Stimulated activated CD8-positive, alpha-beta memory T cell treated with anti-CD3 and anti-CD28 coated beads, Interleukin-7, amount 100 ng/mL, for 4 hours (primary cell): Measurements from ENCODE around the gene SGCD.

ENCODE experiments used
- DNase-seq, 2 donors: peaks; one replicate each; pipeline ENCODE4 v3.0.0-alpha.2; 2020; ENCODE audit warnings: low read depth in 2 of 2

Gene SGCD

DNA sequence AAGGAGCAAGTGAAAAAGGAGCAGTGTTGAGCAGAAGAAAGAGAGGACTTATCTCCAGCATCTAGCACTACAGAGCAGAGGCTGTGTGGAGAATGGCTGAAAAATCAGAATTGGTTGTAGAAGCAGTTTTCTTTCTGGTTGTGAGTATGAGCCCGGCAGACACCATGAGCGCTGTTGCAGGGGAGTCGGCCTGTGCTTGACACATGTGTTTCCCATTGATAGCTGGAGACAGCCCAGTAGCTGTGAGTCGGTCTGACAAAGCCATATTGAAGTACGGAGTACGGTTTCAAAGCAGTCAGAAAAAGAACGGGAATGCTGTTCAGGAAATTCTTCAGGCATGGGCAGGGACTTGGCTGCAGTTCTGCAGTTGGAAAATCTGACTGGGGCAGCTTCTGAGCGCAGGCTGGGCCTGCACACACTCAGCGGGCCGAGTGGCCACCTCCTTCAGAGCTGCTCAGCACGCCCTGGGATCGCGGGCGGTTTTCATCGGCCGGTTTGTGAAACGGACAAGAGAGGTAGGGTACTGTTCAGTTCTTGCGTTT is at the start of gene SGCD:
Gene SGCD, plus strand, starts transcription at position 447 of the 542 bp plus-strand sequence.
- no peak for DNase-seq

DNA sequence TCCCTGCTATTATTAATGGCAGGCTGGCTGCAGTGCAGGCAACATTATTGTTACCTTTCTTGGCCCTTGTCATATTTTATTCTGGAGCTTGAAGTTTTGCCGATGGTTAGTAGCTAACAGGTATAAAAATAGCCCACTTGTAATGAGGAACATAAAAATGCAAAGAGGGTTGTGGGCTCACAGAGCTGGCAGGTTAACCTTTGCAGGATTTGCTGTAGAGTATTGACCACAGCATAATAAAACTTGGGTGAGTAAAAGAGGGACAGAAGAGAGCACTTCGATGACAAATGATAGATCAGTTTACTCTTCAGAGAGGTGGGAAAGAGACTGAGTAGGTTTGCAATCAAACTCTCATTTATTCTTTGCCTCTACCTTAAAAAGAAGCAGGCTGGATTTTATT is 49.7 kb upstream of the SGCD start:
- DNase-seq, result no peak

DNA sequence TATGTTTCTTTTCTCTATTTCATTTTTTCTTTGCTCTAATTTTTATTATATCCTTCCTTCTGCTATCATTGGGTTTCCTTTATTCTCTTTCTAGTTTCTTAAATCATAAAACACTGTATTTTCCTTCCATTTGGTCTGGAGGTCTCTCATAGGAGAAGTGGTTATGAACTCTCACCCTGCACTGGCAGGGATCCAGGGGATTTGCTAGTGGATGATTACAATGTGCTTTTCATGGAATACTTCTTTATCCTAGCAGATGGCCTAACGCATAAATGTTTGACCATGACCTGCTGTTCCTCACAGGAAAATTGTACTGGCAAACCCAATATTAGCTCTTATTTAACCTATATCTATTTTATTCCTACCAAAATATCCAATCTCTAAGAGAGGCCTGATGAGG is 31.5 kb upstream of the SGCD start:
- DNase-seq, result no peak

DNA sequence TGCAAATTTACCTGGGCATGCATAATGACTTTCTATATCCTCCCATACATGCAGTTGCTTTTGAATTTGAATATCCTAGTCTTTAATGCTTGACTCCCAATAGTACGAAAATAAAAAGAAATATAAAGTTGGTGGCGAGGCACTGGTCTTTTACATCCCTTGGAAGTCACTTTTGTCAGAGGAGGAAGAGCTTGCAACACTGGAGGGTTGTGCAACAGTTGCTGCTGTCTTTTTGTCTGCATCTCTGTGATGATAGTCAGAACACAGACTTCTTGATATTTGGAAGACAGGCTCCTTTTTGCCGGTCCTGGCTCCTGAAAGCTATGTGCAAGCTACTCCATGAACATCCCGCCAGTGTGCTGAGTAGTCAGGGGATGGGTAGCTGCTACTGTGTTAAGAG is 16.8 kb upstream of the SGCD start:
- DNase-seq, result no peak

DNA sequence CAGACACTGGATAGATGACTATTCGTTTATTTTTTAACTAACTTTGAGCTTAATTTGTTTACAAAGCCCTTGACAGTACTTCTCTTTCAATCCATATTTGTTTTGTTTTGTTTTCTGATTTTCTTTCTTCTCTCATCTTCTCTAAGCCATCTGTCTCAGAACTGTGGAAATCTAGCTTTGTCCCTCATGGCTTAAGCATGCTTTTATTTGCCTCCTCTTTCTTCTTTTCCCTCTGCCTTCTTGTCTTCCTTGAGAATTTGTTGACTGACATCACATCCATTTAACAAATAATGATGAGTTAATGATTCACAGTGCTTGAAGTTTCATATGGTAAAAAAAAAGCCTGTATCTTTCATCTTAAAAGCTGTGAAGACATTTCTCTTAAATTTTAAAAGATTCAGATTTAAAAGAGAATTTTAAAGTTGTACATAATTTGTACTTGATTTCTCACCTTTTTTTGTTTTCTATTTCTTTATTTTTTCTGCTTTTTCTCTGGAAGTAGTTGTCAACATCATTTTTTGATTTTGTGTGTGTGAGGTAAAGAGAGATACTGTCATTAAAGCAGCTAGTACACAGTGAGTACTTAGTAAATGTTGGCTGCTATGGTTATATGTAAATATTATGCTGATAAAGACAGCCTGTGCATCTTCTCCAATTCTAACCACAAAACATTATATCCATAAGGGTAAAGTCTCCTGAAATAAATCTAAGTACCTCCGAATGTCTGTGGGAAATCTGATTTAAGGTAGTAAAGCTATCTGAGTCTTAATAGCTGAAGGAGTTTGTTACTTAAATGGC is 13.9 kb upstream of the SGCD start:
- DNase-seq, result no peak

DNA sequence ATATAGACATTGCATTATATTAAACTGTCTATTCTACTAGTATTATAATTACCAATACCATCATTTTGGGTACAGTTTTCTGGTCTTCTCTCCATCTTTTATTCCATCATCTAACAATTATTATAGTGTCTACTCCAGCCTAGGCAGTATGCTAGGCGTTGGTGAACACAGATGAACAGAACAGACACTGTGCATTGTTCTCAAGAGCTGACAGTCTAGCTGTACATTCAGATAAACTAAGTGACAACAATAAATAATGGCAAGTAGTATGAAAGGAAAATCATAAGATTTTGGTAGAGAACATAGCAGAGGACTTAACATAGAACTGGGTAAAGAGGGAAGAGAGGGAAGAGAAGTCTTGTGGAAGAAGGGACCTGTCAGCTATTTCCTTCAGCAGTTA is 12.5 kb upstream of the SGCD start:
- DNase-seq, result no peak

DNA sequence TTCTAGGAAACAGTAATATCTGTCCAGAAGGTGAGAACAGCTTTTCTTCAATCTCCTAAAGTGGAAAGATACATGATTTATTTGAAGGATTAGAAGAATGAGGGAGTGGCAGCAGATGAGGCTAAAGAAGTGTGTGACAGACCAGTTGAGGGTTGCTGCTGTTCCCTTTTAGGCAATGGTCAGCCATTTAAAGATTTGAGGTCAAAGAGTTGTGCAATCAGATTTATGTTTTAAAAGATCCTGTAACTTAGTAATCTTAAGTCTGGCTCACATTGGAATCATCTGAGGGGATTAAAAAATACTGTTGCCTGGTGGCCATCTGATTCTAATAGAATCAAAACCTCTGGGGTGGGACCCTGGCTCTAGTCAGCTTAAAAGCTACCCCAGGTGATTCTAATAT is 4.3 kb upstream of the SGCD start:
- no peak for DNase-seq

DNA sequence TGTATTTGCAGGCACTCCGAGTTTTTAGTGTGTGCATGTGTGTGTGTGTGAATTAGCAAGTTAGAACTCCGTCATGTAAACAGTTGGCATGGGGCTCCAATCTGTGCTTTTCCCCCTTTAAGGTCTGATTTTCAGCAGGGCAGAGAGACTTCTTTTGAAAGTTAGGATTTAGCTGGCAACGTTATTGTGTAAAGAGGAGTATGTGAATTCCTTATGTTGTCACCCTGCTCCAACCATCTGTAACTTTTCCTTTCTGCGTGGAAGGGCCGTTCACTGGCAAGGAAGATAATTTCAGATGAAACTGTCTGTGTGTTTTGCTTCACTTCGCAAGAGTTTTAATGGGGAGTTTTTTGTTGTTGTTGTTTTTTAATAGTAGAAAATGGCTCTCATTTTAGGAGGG is 332 bp downstream of the SGCD start:
- DNase-seq, result no peak

DNA sequence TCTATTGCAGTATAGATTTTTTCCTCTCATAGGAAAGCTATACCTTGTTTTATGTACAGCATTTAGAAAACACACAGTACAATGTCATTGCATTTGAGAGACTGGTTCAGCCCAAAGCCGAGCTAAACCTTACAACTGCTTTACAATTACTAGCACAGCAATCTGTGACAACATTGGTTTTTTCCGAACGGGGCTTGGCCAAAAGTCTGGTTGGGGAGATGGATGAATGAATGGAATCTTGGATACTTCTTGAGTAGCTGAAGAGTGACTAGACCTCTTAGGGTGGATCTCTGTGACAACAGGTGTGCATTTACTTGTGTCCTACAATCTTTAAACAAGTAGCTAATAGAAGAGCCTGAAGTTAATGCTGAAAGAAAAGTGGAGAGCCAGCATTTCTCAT is 1.2 kb downstream of the SGCD start:
- no peak for DNase-seq

DNA sequence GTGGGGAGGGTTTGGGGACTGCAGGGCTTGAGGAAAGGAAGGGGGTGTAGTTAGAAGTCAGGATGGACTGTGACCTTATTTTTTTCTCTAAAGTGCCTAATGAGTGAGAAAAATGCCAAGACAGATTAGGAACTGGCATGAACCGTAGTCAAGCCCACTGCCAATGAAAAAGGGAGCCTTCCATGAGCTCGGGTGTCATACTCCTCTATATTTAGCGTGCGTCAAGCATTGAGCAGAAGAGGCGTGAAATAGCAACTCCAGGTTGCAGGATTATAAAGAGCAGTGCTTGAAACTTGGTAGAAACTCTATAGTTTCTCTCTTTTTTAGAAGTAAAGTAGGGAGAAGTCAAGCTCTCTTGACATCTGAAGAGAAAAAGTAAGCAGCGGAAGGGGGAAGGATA is 1.8 kb downstream of the SGCD start:
- no peak for DNase-seq

DNA sequence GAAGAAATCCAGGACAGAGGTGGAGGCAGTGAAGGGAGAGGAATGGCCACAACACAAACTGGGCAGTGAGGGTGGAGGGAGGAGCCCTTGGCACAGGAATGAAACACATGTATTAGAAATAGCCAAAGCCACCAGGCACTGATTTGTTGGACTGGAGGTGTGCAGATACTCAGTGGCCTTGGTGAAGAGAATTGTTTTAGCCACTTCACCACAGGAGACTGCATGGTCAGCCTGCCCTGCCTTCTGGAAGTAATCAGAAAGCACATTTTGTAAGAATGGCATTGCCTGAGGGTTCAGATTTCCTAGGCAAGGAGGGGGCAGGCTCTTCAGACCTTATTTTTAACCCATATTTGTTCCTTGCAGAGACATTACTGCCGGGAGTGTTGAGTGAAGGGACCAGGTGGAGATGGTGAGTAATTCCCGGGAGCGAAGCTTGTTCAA is 2.2 kb downstream of the SGCD start:
- DNase-seq, result no peak

DNA sequence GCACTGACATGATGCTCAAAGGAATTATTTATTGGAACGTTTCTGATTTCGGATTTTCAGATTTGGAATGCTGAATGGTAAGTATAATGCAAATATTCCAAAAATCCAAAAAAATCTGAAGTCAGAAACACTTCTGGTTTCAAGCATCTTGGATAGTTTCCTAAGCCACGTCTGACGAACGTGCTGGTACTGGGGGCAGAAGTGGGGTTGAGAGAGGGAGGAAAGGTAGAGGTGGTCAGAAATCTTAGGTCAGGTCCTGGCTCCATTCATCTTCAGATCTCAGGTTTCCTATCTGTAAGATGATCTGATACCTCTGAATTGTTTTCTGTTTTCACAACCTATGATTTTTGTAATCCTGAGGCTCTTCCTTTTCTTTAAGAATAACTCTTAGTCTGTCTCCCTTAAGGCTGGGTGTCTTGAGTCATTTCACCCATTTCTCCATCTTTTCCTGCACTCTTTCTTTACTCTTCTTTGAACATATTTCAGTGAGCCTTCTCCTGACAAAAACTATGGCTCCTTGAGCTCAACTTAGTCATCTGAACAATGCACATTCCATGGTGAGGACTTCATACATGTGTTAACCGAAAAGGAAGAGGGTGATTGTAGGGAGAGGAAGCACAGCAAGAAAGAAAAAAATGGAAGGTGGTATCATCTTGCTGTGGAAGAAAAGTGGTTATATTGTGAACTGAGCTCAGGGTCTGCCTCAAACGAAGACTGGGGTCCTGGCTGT is 3.3 kb downstream of the SGCD start:
- DNase-seq, result no peak

DNA sequence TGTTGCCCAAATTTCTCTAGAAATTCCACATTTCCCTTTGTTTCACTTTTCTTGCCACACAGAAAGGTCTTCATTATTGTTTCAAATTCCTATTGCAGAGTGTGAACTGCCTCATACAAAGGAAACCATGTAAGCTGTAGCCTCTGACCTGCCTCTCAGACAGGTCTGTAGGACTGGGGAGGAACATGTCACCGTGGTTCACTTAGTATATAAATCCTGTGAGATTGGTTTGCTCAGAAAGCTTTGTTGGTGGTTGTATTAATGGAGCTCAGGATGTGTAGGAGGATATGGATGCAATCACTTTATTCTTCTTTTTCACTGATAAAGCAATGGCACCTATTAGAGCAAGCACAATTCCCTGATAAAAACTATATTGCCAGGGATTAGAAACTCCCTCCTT is 4.2 kb downstream of the SGCD start:
- DNase-seq, result no peak

DNA sequence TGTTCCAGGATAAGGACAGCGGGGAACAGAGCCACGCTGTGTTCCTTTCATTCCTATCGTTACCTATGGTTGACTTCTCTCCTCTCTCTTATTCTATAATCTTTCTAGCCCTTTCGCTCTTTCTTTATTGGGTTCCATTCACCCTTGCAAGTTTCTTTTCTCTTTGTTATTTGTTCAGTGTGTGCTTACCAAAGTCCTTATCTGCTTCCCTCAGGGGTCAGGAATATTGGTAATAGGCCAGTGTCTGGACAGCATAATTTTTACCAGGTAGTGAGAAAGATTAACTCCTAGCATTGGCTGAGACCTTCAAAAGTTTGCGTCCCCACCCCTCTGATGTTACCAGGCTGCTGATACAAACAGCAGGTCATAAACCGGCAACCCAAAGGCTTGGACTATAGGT is 4.9 kb downstream of the SGCD start:
- no peak for DNase-seq

DNA sequence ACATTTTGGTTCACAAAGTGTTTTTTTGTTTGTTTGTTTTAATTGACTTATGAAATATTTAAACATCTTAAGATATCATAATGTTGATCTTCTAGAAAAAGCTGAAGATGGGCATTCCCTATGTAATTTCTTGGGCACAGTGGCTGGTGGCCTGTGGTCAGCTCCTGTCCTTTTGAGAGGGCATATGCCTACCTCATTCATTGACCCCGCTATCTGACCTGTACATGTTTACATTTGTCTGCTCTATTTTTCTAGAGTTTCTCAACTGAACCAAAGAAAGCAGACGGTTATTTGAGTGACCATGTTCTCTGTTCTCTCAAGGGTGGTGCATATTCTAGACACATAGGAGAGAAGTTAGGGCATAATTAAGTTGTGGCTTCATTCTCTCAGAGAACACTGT is 5.3 kb downstream of the SGCD start:
- no peak for DNase-seq

DNA sequence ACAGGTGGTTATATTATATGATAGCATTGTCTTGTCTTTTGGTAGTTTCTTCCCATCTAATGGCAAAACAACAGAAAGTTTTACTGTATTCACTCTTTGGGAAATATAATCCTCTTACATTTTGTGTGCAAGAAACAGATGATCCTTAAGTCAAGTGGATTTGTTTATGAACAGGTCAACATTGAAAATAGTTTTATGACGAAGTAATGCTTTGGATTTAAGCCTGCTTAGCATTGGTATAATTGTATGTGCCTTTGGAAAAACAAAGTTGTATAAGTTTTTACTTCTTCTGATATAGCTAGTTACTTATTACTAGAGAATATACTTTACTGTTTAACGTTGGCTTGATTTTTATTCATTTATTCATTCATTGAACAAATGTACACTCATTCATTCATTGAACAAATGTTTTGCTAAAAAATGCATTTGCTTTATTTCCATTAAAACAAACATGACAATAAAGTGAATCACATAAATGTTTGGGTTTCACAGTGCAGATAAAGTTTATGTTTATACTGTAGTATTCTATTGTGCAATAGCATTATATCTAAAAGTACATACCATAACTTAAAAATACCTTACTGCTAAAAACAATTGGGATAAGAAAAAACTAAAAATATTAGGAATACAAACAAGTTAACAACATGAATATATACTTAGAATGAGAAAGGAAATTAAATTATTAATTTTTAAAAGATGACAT is 12.3 kb downstream of the SGCD start:
- DNase-seq, result no peak

DNA sequence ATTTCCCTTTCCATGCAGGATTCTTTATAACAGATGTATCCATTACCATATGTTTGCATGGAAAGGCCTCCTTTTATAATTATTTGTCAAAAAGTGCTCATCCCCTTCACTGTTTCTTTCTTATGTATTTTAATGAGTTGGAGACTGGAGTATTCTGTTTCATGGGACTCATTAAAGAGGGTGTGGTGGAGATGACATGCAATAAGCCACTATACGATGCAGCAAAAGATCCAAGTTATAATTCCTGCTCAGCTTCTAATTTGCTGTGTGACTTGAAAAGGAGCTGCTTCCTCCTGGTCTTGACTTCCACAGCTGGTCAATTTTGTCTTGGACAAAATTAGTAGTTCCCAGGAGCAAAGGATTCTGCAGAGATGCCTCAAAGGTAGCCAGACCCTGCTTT is 13.9 kb downstream of the SGCD start:
- DNase-seq, result no peak

DNA sequence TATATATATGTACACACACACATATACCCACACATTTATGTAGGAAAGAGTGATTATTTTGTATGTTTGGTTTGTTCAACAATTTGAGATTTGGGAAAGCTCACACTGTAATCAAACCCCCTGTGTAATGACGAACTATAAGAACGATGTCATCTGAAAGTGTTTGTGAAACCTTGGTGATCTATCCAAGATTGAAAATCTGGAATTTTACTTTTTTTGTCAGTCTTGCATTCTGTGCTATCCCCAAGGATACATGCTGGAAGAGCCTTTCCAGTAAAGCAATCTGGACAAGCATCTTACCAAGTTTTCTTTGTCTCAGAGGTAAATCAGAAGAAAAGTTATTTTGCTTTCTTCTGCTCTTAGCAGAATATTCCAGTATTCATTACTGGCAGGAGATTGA is 23.3 kb downstream of the SGCD start:
- no peak for DNase-seq

DNA sequence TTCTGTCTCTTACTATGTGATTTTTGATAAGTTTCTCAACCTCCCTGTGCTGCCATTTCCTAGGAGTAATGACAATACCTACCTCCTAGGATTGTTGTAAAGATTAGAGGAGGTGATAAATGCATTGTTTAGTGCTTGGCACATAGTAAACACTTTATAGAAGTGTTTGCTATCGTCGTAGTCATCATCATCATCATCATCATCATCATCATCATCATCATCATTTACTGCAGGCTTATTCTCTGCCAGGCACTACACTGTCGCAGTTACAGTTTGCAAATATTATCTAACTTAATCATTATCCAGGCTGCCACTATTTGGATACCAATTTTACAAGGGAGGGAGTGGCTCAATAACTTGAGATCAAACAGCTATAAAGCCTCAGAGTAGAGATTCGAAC is 24.5 kb downstream of the SGCD start:
- no peak for DNase-seq

DNA sequence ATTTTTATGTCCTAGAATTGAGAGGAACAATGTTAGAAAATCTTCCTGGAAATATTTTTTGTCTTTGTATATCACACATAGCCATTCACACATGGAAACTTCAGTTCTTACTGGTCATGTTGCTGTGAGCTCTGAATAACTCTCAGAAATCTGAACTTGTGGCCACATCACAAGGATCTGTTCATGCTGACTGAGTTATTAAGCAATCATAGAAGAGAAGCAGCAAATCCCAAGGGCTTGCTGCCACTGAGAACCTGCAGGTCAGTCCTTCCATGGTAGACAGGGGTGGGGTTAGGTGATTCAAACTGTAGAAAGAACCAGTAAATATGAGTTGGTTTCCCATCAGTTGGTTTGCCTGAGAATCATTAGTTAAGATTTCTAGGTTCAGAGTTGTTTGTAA is 27.6 kb downstream of the SGCD start:
- no peak for DNase-seq

DNA sequence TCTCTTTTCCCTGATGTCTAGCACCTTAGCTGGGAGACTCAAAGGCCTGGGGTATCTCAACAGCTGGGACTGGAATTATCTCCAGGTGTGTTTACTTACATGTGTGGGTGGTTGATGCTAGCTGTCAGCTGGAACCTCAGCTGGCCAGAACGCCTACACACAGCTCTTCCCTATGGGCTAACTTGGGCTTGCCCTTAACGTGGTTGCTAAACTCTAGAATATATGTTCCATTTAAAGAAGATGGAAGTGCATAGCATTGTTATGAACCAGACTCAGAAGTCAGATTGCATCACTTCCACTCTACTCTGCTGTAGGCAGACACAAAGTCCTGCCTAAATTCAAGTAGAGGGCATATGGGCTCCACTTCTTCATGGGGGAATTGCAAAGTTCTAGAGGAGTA is 29.3 kb downstream of the SGCD start:
- no peak for DNase-seq

DNA sequence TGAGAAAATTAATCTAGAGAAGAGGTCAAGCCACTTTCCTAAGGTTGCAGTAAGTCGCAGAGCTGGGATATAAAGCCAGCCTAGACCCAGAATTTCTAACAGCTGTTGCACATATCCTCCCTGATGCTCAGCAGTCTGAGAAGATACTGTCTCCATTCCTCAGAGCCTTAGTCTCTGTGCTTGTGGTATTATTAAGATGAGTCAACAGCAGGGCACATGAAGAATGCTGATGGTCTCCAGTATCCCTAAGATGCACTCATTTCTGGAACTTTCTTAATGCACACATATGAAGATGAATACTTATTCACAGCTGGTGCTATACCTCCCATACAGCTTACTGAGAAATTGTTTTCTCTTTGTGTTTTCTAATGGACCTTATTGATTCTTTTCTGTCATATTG is 32.5 kb downstream of the SGCD start:
- DNase-seq, result no peak
